Skeletal muscle tissue (tissue), 4 donors: Measurements from ENCODE around the gene GNG7. TPM values are rescaled to one million over a fixed set of nuclear protein-coding genes. Genes with fewer than 3 reads are reported as not detected.
"Not testable (repeated sequence)": the region's sequence is repeated elsewhere in the genome, so short reads cannot be mapped to it uniquely, and the experiment has no call there.

Experiments
- H3K27ac ChIP-seq: one replicate; pipeline ENCODE4 v1.7.0; 2013; ENCODE audit warnings: mild to moderate bottlenecking, low read depth, low read length, inconsistent platforms
- H3K27me3 ChIP-seq, 3 donors: one replicate each; pipeline ENCODE4 v1.7.0; 2013; ENCODE audit warnings: low read length in 3 of 3; ENCODE audit not compliant: control insufficient read depth in 3 of 3, insufficient read depth in 3 of 3
- H3K36me3 ChIP-seq, 3 donors: one replicate each; pipeline ENCODE4 v1.7.0; 2013; ENCODE audit warnings: low read length in 3 of 3; ENCODE audit not compliant: control insufficient read depth in 3 of 3, insufficient read depth in 3 of 3
- H3K4me1 ChIP-seq, 3 donors: one replicate each; pipeline ENCODE4 v1.7.0; 2013; ENCODE audit warnings: low read length in 3 of 3, mild to moderate bottlenecking in 3 of 3; ENCODE audit not compliant: control insufficient read depth in 3 of 3, insufficient read depth in 3 of 3
- H3K4me3 ChIP-seq, 3 donors: one replicate each; pipeline ENCODE4 v1.7.0; 2013; ENCODE audit warnings: low read length in 3 of 3
- H3K9ac ChIP-seq, 3 donors: one replicate each; pipeline ENCODE4 v1.7.0; 2013; ENCODE audit warnings: low read length in 3 of 3, mild to moderate bottlenecking in 3 of 3, moderate library complexity in 2 of 3, low read depth in 1 of 3
- H3K9me3 ChIP-seq, 3 donors: one replicate each; pipeline ENCODE4 v1.7.0; 2013; ENCODE audit warnings: low read length in 3 of 3; ENCODE audit not compliant: control insufficient read depth in 3 of 3
- total RNA-seq: library from RNA; depleted of rRNA; stranded (reverse); fragments of >200 nt; gene quantifications from one replicate; pipeline ENCODE4 v1.2.3, GENCODE V29; 2014
- donor health status: Osteomylitis.

Gene GNG7
- total RNA-seq, 1 donor from 2014 or later: 1.6 TPM

DNA sequence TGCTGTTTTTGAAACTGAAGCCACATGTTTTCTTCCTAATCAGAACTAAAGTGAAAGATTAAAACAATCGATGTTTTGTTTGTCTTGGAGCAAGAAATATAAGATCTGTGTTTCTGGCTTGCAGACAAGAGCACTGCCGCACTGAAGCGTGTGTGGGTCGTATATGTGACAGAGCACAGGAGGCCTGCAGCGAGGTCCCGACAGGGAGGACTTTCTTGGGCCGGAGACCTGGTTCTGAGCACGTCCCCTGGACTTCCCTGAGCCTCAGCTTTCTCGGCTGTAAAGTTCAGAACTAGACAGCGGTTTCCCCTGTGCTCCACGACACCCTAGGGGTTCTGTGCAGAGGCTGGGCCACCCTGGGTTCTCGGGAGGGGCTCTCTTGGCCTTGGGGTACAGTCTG lies 166.0 kb downstream of the GNG7 start:
- Histone ChIP-seq H3K9me3 (no peaks in the 10 kb centered on the region), H3K27me3 (no peaks in the 10 kb centered on the region), H3K9ac (no peak overlapping the region), H3K36me3 (no peaks in the 10 kb centered on the region), H3K4me3 (no peak overlapping the region), H3K27ac (no peak overlapping the region), H3K4me1 (peaks cover 10 to 14% (median 11%) of the 10 kb centered on the region in 3 donors)

DNA sequence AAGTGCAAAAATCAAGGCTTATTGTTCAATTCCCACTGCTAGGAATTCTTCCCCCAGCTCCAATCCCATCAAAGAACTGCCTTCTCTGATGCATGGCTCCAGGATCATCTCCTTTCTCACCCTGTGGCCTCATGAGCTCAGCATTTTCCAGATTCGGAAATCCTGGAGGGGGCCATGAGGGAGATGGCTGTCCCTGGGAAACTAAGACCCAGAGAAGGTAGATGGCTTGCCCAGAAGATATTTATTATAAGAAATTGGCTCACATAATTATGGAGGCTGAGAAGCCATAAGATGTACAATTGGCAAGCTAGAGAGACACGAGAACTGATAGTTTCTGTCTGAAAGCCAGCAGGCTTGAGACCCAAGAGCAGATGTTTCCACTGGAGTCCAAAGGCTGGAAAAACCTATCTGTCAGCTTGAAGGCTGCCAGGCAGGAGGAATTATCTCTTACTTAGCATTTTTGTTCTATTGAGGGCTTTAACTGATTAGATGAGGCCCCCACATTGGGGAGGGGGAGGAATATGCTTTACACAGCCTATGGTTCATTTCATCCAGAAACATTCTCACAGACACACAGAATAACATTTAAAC lies 168.0 kb downstream of the GNG7 start:
- Histone ChIP-seq H3K36me3 (no peaks in the 10 kb centered on the region), H3K27me3 (no peaks in the 10 kb centered on the region), H3K27ac (no peak overlapping the region), H3K9me3 (no peaks in the 10 kb centered on the region), H3K4me3 (no peak overlapping the region), H3K9ac (no peak overlapping the region), H3K4me1 (peaks cover 0 to 3% (median 2%) of the 10 kb centered on the region in 3 donors)

DNA sequence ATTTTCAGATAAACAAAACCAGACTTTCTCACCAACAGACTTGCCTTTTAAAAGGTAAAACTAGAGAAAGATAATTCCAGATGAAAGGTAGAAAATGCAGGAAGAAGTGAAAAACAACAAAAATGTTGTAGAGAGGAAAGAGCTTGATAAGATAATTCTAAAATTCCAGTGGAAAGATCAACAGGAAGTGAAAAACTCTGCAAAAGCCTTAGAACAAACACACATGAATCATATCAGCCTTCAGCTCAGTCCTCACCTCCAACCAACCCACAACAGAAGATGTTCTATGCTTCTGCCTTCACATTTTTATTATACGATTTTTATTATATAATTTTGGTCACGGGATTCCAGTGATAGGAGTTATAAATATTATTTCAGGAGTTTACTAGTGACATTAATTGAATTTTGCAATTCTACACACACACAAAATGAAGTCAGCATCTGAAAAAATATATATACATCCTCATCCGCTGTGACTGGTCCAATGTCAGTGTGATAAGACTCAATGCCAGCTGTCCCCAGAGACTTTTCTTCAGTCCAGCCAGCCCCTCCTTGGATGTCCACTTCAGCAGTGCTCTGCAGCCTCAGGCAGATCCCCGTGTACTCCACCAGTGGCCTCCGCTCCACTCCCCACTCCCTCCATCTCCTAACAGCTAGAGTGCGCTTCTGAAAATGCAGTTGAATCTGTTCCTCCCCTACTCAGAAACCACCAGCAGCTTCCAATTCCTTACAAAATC lies 168.6 kb downstream of the GNG7 start:
- Histone ChIP-seq H3K36me3 (no peaks in the 10 kb centered on the region), H3K4me1 (peaks cover 2 to 6% (median 3%) of the 10 kb centered on the region in 3 donors), H3K27ac (no peak overlapping the region), H3K9ac (no peak overlapping the region), H3K4me3 (no peak overlapping the region), H3K27me3 (no peaks in the 10 kb centered on the region), H3K9me3 (no peaks in the 10 kb centered on the region)

DNA sequence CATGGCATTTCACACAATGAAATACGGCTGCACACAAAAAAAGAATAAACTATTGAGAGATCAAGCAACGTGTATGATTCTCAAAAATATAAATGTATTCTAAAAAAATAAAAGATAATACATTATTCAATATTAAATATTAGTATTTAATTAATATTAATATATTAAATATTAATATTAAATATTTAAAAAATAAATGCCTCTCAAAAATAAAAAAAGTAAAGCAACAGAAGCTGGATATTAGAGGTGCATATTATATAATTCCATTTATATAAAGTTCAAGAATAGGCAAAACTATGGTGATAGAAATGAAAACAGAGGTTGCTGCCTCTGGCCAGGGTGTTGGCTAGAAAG lies 169.4 kb downstream of the GNG7 start:
- no peaks in the 10 kb centered on the region for H3K36me3 ChIP-seq
- no peak overlapping the region for H3K27ac ChIP-seq
- H3K9ac ChIP-seq: no peak overlapping the region
- no peaks in the 10 kb centered on the region for H3K9me3 ChIP-seq
- peaks cover 3 to 6% (median 3%) of the 10 kb centered on the region in 3 donors for H3K4me1 ChIP-seq
- H3K27me3 ChIP-seq: no peaks in the 10 kb centered on the region
- H3K4me3 ChIP-seq: no peak overlapping the region

DNA sequence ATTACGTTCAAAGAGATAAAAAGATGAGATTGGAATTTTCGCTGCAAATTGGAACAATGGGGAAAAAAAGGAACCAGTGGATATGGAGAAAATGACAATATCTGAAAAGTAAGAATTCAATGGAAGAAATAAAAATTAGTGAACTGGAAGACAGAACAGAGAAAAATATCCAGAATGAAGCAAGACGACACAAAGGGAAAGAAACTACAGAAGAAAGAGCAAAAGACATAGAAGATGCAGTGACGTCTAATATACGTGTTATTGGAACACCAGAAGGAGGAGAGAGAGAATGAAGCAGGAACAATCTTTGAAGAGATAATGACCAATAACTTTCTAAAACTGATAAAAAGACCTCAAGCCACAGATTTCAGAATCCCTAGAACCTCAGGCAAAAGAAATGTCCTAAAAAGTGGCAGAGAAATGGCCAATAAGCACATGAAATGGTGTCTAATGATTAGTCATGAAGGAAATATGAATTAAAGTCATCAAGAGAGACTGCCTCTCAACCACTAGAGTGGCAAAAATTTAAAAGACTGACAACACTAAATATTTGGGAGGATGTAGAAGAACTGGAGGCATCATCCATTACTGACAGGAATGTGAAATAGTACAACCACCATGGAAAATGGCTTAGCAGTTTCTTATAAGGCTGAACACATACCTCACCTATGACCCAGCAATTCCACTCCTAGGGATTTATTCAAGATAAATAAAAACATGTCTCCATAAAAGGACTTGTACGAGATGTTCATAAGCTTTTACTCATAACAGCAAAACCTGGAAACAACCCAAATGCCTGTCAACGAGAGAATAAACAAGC lies 170.0 kb downstream of the GNG7 start:
- no peak overlapping the region for H3K27ac ChIP-seq
- no peak overlapping the region for H3K4me3 ChIP-seq
- no peaks in the 10 kb centered on the region for H3K9me3 ChIP-seq
- H3K36me3 ChIP-seq: no peaks in the 10 kb centered on the region
- no peaks in the 10 kb centered on the region for H3K27me3 ChIP-seq
- no peak overlapping the region for H3K9ac ChIP-seq
- peaks cover 3 to 6% (median 3%) of the 10 kb centered on the region in 3 donors for H3K4me1 ChIP-seq

DNA sequence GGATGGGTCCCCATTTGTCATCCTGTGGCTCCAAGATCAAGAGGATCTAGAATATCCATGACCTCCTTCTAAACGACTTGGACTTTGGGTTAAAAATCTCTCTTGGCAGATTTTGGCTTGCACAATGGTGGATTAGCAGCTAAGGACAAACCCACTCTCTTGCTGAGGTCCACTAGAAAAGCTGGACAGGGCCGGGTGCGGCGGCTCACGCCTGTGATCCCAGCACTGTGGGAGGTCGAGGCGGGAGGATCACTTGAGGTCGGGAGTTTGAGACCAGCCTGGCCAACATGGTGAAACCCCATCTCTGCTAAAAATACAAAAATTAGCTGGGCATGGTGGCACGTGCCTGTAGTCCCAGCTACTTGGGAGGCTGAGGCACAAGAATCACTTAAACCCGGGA lies 172.6 kb downstream of the GNG7 start:
- not testable (repeated sequence) for H3K27ac ChIP-seq, H3K9me3 ChIP-seq, H3K4me3 ChIP-seq, H3K36me3 ChIP-seq, H3K27me3 ChIP-seq, H3K9ac ChIP-seq
- peaks cover 8 to 12% (median 10%) of the 10 kb centered on the region in 3 donors for H3K4me1 ChIP-seq

DNA sequence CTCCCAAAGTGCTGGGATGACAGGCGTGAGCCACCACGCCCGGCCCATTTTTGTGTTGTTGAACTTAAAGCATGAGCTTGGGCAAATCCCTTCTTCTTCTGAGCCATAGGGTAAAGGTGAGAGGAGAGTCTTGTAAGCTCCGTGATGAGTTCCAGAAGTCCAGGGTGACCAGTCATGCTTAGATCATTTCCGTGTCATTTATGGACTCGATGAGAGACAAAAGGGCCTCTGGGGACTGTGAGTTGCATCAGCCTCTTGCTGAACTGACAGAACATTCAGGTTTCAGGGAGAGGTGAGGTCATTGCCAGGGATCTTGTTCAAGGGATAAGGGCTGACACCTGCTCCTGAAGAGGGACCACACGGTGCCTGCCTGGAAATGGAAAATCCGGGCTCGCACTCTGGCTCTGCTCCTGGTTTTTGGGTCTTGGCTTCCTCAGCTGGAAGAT lies 173.0 kb downstream of the GNG7 start:
- Histone ChIP-seq H3K4me1 (peaks cover 11 to 17% (median 15%) of the 10 kb centered on the region in 3 donors), H3K36me3 (no peaks in the 10 kb centered on the region), H3K9me3 (no peaks in the 10 kb centered on the region), H3K27ac (no peak overlapping the region), H3K4me3 (no peak overlapping the region), H3K9ac (no peak overlapping the region), H3K27me3 (no peaks in the 10 kb centered on the region)

DNA sequence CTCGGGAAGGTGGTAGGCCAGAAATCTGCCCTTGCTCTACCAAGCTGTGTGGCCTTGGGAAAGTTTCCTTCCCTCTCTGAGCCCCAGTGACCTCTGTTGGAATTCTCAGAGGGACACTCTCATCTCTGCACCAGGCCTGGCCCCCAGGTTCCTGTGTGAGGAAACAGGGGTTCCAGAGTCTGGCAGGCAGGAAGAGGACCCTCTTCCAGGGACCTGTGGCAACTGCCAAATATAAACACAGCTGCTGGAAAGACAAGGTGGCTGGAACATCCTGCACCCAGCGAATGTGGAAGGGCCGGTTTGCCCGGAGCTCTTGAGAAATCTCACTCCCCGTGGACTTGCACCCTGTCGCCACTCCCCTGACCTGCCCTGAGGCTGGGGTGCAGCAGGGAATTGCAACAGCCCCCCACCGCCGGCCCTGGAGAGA lies 173.8 kb downstream of the GNG7 start:
- Histone ChIP-seq H3K36me3 (no peaks in the 10 kb centered on the region), H3K9me3 (no peaks in the 10 kb centered on the region), H3K27me3 (no peaks in the 10 kb centered on the region), H3K9ac (no peak overlapping the region), H3K4me1 (peaks cover 11 to 23% (median 17%) of the 10 kb centered on the region in 3 donors), H3K4me3 (no peak overlapping the region), H3K27ac (no peak overlapping the region)

DNA sequence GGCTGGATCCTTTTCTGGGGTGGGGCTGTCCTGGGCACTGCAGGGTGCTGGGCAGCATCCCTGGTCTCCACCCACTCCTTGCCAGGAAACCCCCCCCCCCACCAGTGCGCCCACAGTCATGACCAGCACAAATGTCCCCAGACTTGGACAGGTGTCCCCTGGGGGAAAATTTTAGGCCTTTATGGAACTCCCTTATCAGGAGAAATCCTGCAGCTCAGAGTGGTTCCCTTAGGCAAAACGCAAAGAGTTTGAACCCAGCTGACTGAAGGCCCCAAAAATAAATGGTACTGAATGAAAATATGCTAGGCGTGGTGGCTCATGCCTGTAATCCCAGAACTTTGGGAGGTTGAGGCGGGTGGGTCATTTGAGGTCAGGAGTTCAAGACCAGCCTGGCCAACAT lies 174.8 kb downstream of the GNG7 start:
- H3K27me3 ChIP-seq: no peaks in the 10 kb centered on the region
- no peak overlapping the region for H3K27ac ChIP-seq
- no peaks in the 10 kb centered on the region for H3K36me3 ChIP-seq
- no peak overlapping the region for H3K9ac ChIP-seq
- no peak overlapping the region for H3K4me3 ChIP-seq
- H3K4me1 ChIP-seq: peaks cover 11 to 23% (median 17%) of the 10 kb centered on the region in 3 donors
- H3K9me3 ChIP-seq: no peaks in the 10 kb centered on the region

DNA sequence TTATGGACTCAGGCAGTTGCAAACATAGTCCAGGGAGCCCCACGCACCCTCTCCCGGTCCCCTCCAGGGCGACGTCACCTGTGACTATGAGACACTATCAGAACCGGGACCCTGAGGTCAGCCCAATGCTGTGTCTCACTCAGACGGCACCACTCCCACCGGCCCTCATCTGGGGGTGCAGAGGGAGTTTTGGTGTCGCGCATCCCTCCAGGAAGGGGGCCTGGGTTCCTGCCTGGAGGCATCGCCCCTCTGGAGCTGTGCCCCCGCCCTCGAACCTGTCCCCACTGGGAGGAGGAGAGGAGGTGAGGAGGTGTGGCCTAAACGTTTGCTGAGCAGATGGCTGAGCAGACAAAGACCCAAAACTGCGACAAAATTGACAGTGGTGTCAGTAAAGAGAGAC lies 175.3 kb downstream of the GNG7 start:
- Histone ChIP-seq H3K9me3 (no peaks in the 10 kb centered on the region), H3K4me3 (no peak overlapping the region), H3K36me3 (no peaks in the 10 kb centered on the region), H3K4me1 (peaks cover 11 to 23% (median 17%) of the 10 kb centered on the region in 3 donors), H3K9ac (no peak overlapping the region), H3K27ac (no peak overlapping the region), H3K27me3 (no peaks in the 10 kb centered on the region)
